22Rv1 (cell line): ENCODE measurements around the gene EVA1A.

Experiments
- CTCF ChIP-seq: fragments of 450-650 bp; IDR thresholded peaks from 2 replicates; pipeline ENCODE4 v1.5.1; 2017; ENCODE audit warnings: mild to moderate bottlenecking
- ZFX ChIP-seq: fragments of 450-650 bp; IDR thresholded peaks from 2 replicates; pipeline ENCODE4 v1.6.1; 2017; ENCODE audit warnings: antibody characterized with exemption, borderline replicate concordance

- TF ChIP-seq CTCF: no peak
- no peak for TF ChIP-seq ZFX
Measured at GRCh38 chr2:75494137-75494769, 66.5 kb downstream of the EVA1A start.
